ENCODE results near the gene IFRD2.

DNA sequence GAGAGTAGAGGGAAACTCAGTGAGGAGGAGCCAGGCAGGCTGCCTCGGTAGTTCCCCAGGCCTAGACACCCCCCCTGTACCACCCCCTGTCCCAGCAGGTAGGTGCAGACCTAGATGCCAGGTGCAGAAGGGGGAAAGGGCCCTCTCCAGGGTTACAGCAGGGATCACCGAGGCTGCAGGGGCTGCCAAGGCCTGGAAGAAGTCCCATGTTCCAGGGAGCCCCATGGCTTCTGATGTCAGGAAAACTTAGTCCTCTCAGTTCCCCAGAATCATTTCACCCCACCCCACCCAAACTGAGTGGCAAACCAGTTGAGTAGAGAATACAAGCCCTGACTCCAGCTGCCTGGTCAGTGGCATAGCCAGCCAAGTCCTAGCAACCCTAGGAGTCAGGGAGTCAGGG, 30.7 kb downstream of the IFRD2 start:
- TF ChIP-seq CTCF (IDR thresholded peaks at IDR 0.05) (no peak), POLR2AphosphoS5 (IDR thresholded peaks at IDR 0.05; ENCODE audit: low read depth, low read length) (no peak)

All from Panc1 (cell line).